ENCODE data around the gene ATN1. TPM values are rescaled to one million over a fixed set of nuclear protein-coding genes. Genes with fewer than 3 reads are reported as not detected.
"Not testable (repeated sequence)": the region's sequence is repeated elsewhere in the genome, so short reads cannot be mapped to it uniquely, and the experiment has no call there.

ATN1 gene
- total RNA-seq, 1 donor from 2014 or later: 144 TPM

GRCh38 chr12:6891646-6892001 is 36.1 kb upstream of the ATN1 start:
- no peak for DNase-seq (ENCODE audit: low spot score)
- Mint-ChIP-seq H3K4me3 (ENCODE audit: unreplicated experiment) (peak overlapping the region; percentile 67), H3K9me3 (ENCODE audit: unreplicated experiment) (no peaks in the 10 kb centered on the region), H3K27ac (ENCODE audit: unreplicated experiment) (peak overlapping the region; percentile 92), H3K27me3 (ENCODE audit: unreplicated experiment) (peaks cover 5% of the 10 kb centered on the region), H3K36me3 (ENCODE audit: low read depth, unreplicated experiment) (no peaks in the 10 kb centered on the region), H3K4me1 (ENCODE audit: unreplicated experiment) (peaks cover 10% of the 10 kb centered on the region)
- TF ChIP-seq CTCF (IDR thresholded peaks at IDR 0.05; ENCODE audit: unreplicated experiment): no peak

- not testable (repeated sequence) for H3K36me3 Mint-ChIP-seq (ENCODE audit: low read depth, unreplicated experiment); DNase-seq (ENCODE audit: low spot score); H3K27ac Mint-ChIP-seq (ENCODE audit: unreplicated experiment); H3K9me3 Mint-ChIP-seq (ENCODE audit: unreplicated experiment); H3K27me3 Mint-ChIP-seq (ENCODE audit: unreplicated experiment)
- H3K4me3 Mint-ChIP-seq (ENCODE audit: unreplicated experiment): peak overlapping the region; percentile 37
- H3K4me1 Mint-ChIP-seq (ENCODE audit: unreplicated experiment): peaks cover 10% of the 10 kb centered on the region
Observed at GRCh38 chr12:6892683-6893082, 35.1 kb upstream of the ATN1 start.

DNA sequence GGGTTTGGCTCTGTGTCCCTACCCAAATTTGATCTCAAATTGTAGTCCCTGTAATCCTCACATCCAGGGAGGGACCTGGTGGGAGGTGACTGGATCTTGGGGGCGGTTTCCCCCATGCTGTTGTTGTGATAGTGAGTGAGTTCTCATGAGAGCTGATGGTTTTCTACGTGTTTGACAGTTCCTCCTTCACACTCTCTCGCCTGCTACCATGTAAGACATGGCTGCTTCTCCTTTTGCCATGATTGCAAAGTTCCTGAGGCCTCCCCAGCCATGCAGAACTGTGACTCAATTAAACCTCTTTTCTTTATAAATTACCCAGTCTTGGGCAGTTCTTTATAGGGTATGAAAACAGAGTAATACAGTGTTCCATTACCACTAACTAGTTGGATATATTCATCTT is 33.4 kb upstream of the ATN1 start:
- Mint-ChIP-seq H3K27ac (ENCODE audit: unreplicated experiment) (no peak overlapping the region), H3K9me3 (ENCODE audit: unreplicated experiment) (no peaks in the 10 kb centered on the region), H3K27me3 (ENCODE audit: unreplicated experiment) (peaks cover 5% of the 10 kb centered on the region), H3K4me3 (ENCODE audit: unreplicated experiment) (no peak overlapping the region), H3K36me3 (ENCODE audit: low read depth, unreplicated experiment) (no peaks in the 10 kb centered on the region), H3K4me1 (ENCODE audit: unreplicated experiment) (peaks cover 10% of the 10 kb centered on the region)
- no peak for TF ChIP-seq CTCF (IDR thresholded peaks at IDR 0.05; ENCODE audit: unreplicated experiment)
- DNase-seq (ENCODE audit: low spot score): no peak

DNA sequence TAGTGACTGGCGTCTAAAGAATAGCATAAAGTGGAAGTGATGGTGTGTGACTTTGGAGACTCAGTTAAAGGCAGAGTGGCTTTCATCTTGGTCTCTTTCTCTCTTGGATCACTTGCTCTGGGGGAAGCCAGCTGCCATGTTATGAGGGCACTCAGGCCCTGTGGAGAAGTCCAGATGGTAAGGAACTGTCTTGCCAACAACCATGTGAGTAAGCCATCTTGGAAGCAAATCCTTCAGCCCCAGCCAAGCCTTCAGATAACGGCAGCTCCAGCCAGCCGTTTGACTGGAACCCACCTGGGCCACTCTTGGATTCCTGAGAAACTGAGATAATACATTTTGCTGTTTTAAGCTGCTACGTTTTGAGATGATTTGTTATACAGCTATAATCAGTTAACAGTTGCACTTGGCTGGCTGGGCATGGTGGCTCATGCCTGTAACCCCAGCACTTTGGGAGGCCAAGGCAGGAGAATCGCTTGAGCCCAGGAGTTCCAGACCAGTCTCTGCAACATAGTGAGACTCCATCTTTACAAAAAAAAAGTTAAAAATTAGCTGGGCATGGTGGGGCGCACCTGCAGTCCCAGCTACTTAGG is 30.8 kb upstream of the ATN1 start:
- Mint-ChIP-seq H3K4me3 (ENCODE audit: unreplicated experiment) (no peak overlapping the region), H3K36me3 (ENCODE audit: low read depth, unreplicated experiment) (no peaks in the 10 kb centered on the region), H3K27me3 (ENCODE audit: unreplicated experiment) (peaks cover 6% of the 10 kb centered on the region), H3K4me1 (ENCODE audit: unreplicated experiment) (peaks cover 2% of the 10 kb centered on the region), H3K9me3 (ENCODE audit: unreplicated experiment) (no peaks in the 10 kb centered on the region), H3K27ac (ENCODE audit: unreplicated experiment) (no peak overlapping the region)
- no peak for TF ChIP-seq CTCF (IDR thresholded peaks at IDR 0.05; ENCODE audit: unreplicated experiment)
- DNase-seq (ENCODE audit: low spot score): no peak

DNA sequence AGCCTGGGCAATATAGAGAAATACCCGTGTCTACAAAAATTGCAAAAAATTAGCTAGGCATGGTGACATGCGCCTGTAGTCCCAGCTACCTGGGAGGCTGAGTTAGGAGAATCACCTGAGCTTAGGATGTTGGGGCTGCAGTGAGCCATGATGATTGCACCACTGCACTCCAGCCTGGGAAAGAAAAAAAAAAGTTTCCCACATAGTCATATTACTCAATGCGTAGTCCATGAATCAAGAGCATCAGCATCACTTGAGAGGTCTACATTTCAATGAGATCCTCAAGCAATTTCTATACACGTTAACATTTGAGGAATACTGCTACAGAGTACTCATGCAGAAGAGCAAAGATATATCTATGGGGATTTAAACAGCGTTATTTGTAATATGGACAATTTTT is 28.3 kb upstream of the ATN1 start:
- Mint-ChIP-seq H3K4me1 (ENCODE audit: unreplicated experiment) (peaks cover 4% of the 10 kb centered on the region), H3K27ac (ENCODE audit: unreplicated experiment) (no peak overlapping the region), H3K27me3 (ENCODE audit: unreplicated experiment) (peaks cover 4% of the 10 kb centered on the region), H3K4me3 (ENCODE audit: unreplicated experiment) (peak overlapping the region; percentile 26), H3K36me3 (ENCODE audit: low read depth, unreplicated experiment) (peaks cover 4% of the 10 kb centered on the region), H3K9me3 (ENCODE audit: unreplicated experiment) (no peaks in the 10 kb centered on the region)
- no peak for DNase-seq (ENCODE audit: low spot score)
- no peak for TF ChIP-seq CTCF (IDR thresholded peaks at IDR 0.05; ENCODE audit: unreplicated experiment)

All from endothelial cell (in vitro differentiated cells).